Effector memory CD4-positive, alpha-beta T cell (primary cell): ENCODE results near the gene MALSU1.

ENCODE experiments used
- DNase-seq, 3 donors: peaks; one replicate each; pipeline ENCODE4 v3.0.0-alpha.2; 2020
- H3K27ac ChIP-seq: 2 replicates; pipeline ENCODE4 v1.7.0; 2013; ENCODE audit warnings: mild to moderate bottlenecking, low read length, moderate library complexity; ENCODE audit not compliant: insufficient read depth, poor library complexity, severe bottlenecking
- H3K27me3 ChIP-seq: replicated peaks from 2 replicates; pipeline ENCODE4 v1.7.0; 2013; ENCODE audit warnings: mild to moderate bottlenecking, low read length; ENCODE audit not compliant: insufficient read depth, control insufficient read depth, poor library complexity, severe bottlenecking
- H3K36me3 ChIP-seq: 2 replicates; pipeline ENCODE4 v1.7.0; 2013; ENCODE audit warnings: mild to moderate bottlenecking, low read length, moderate library complexity; ENCODE audit not compliant: control insufficient read depth, insufficient read depth
- H3K4me1 ChIP-seq: 2 replicates; pipeline ENCODE4 v1.7.0; 2013; ENCODE audit warnings: low read length, mild to moderate bottlenecking; ENCODE audit not compliant: control insufficient read depth, insufficient read depth, poor library complexity, severe bottlenecking
- H3K4me3 ChIP-seq: 2 replicates; pipeline ENCODE4 v1.7.0; 2013; ENCODE audit warnings: low read length, low read depth, mild to moderate bottlenecking; ENCODE audit not compliant: insufficient read depth, poor library complexity, severe bottlenecking
- H3K9me3 ChIP-seq: 2 replicates; pipeline ENCODE4 v1.7.0; 2013; ENCODE audit warnings: mild to moderate bottlenecking, low read length, moderate library complexity; ENCODE audit not compliant: control insufficient read depth

MALSU1 gene

GRCh38 chr7:23334482-23335056 lies 35.4 kb downstream of the MALSU1 start:
- Histone ChIP-seq H3K9me3 (no peaks in the 10 kb centered on the region), H3K4me1 (no peaks in the 10 kb centered on the region), H3K27me3 (no peaks in the 10 kb centered on the region), H3K27ac (no peak overlapping the region), H3K36me3 (no peaks in the 10 kb centered on the region), H3K4me3 (no peak overlapping the region)
- DNase-seq = no peak

DNA sequence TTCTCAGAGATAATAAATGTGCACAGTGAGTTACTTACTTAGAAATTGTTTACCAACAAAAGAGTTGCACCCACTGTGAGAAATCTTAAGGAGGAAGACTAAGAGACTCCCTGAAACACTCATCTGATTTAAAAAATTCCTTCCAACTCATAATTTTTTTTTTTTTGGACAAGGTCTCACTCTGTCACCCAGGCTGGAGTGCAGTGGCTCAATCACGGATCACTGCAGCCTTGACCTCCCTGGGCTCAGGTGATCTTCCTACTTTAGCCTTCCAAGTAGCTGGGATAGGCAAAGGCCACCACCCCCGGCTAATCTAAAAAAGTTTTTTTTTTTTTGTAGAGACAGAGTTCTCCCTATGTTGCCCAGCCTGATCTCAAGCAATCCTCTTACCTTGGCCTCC lies 36.0 kb downstream of the MALSU1 start:
- Histone ChIP-seq H3K36me3 (no peaks in the 10 kb centered on the region), H3K27me3 (no peaks in the 10 kb centered on the region), H3K9me3 (no peaks in the 10 kb centered on the region), H3K27ac (no peak overlapping the region), H3K4me3 (no peak overlapping the region), H3K4me1 (no peaks in the 10 kb centered on the region)
- DNase-seq = no peak

- no peak overlapping the region for H3K27ac ChIP-seq
- no peaks in the 10 kb centered on the region for H3K9me3 ChIP-seq
- no peak for DNase-seq
- no peaks in the 10 kb centered on the region for H3K36me3 ChIP-seq
- no peaks in the 10 kb centered on the region for H3K4me1 ChIP-seq
- no peaks in the 10 kb centered on the region for H3K27me3 ChIP-seq
- H3K4me3 ChIP-seq = no peak overlapping the region
Measured at GRCh38 chr7:23335621-23336020, 36.5 kb downstream of the MALSU1 start.

- H3K9me3 ChIP-seq = no peaks in the 10 kb centered on the region
- H3K27me3 ChIP-seq = no peaks in the 10 kb centered on the region
- H3K27ac ChIP-seq = no peak overlapping the region
- H3K4me1 ChIP-seq = no peaks in the 10 kb centered on the region
- DNase-seq = no peak
- no peak overlapping the region for H3K4me3 ChIP-seq
- H3K36me3 ChIP-seq = no peaks in the 10 kb centered on the region
Measured at GRCh38 chr7:23336086-23336485, 36.9 kb downstream of the MALSU1 start.

DNA sequence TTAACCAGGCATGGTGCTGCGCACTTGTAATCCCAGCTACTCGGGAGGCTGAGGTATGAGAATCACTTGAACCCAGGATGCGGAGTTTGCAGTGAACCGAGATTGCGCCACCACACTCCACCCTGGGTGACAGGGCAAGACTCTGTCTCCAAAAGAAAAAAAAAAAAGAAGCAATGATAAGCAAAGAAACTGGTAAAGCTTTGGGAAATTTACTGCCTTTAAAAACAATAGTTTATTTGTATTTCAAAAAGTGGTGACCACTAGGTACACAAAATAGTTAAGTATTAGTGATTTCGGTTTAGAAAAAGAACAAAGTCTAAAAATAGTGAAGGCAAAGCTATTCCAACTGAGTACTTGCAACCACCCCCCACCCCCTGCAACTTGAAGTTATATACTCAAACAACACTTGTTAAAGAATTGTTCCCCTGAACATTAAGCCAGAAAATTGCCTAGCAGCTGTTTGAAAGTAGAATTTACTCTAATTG lies 37.7 kb downstream of the MALSU1 start:
- DNase-seq = no peak
- no peaks in the 10 kb centered on the region for H3K27me3 ChIP-seq
- no peak overlapping the region for H3K27ac ChIP-seq
- H3K36me3 ChIP-seq = no peaks in the 10 kb centered on the region
- H3K4me3 ChIP-seq = no peak overlapping the region
- H3K9me3 ChIP-seq = no peaks in the 10 kb centered on the region
- H3K4me1 ChIP-seq = no peaks in the 10 kb centered on the region

DNA sequence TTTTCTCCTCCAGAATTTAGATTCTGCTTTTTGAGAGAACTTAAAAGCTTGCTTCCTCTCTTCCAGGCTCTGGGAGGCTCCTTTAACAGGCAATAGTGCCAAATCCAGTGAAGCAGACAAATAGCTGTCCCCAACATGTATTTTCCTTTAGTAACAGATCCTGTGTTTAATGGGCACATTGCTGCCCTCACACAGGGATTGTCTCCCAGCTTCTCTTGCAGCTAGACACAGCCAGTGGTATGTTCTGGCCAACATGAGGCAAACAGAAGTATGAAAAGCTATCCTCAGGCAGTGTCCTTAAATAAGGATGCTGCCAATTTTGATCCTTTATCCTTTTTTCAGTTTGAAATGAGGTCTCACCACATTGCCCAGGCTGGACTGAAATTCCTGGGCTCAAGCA lies 38.2 kb downstream of the MALSU1 start:
- no peak overlapping the region for H3K27ac ChIP-seq
- H3K4me3 ChIP-seq = no peak overlapping the region
- no peaks in the 10 kb centered on the region for H3K36me3 ChIP-seq
- no peak for DNase-seq
- H3K27me3 ChIP-seq = no peaks in the 10 kb centered on the region
- no peaks in the 10 kb centered on the region for H3K9me3 ChIP-seq
- H3K4me1 ChIP-seq = no peaks in the 10 kb centered on the region

GRCh38 chr7:23338439-23338838 lies 39.3 kb downstream of the MALSU1 start:
- Histone ChIP-seq H3K27ac (no peak overlapping the region), H3K27me3 (no peaks in the 10 kb centered on the region), H3K4me1 (no peaks in the 10 kb centered on the region), H3K36me3 (no peaks in the 10 kb centered on the region), H3K9me3 (no peaks in the 10 kb centered on the region), H3K4me3 (no peak overlapping the region)
- DNase-seq = no peak

- Histone ChIP-seq H3K36me3 (no peaks in the 10 kb centered on the region), H3K4me1 (no peaks in the 10 kb centered on the region), H3K27me3 (no peaks in the 10 kb centered on the region), H3K4me3 (no peak overlapping the region), H3K27ac (no peak overlapping the region), H3K9me3 (no peaks in the 10 kb centered on the region)
- no peak for DNase-seq
Measured at GRCh38 chr7:23338863-23339262, 39.7 kb downstream of the MALSU1 start.

- Histone ChIP-seq H3K4me1 (no peaks in the 10 kb centered on the region), H3K36me3 (no peaks in the 10 kb centered on the region), H3K27ac (no peak overlapping the region), H3K27me3 (no peaks in the 10 kb centered on the region), H3K4me3 (no peak overlapping the region), H3K9me3 (no peaks in the 10 kb centered on the region)
- no peak for DNase-seq
Measured at GRCh38 chr7:23341846-23342598, 42.9 kb downstream of the MALSU1 start.

DNA sequence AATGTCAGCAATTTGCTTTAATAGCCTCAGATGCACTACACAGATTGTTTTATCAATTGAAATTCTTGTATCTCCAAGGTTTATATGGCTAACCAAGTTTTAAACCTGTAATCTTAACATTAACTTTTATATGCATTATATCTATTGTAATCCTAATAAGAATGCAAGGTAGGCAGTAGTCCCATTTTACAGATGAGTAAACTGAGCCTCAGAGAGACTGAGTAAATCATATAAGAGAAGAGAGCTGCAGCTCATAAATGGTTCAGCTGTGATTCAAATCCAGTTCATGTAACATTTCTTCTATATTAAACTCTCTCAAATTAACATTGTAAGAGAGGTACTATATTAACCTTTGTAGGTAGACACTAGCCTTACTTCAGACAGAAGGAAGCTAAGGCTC lies 44.0 kb downstream of the MALSU1 start:
- H3K9me3 ChIP-seq = no peaks in the 10 kb centered on the region
- no peak overlapping the region for H3K4me3 ChIP-seq
- H3K36me3 ChIP-seq = no peaks in the 10 kb centered on the region
- DNase-seq = no peak
- H3K27ac ChIP-seq = no peak overlapping the region
- no peaks in the 10 kb centered on the region for H3K27me3 ChIP-seq
- H3K4me1 ChIP-seq = no peaks in the 10 kb centered on the region
